AG09309 (cell line): ENCODE measurements around the gene ITPR1.

Experiments used
- DNase-seq: peaks from one replicate; pipeline ENCODE4 v3.0.0-alpha.2; 2010; ENCODE audit warnings: low read depth
- H3K4me3 ChIP-seq: 2 replicates; pipeline ENCODE4 v1.5.1; 2011; ENCODE audit warnings: mild to moderate bottlenecking, low read depth, low read length, moderate library complexity; ENCODE audit not compliant: control insufficient read depth
- TF ChIP-seq, protein P1 (sequence below): IDR thresholded peaks from 2 replicates; pipeline ENCODE4 v1.5.1; 2011; ENCODE audit warnings: mild to moderate bottlenecking, low read depth, low read length, inconsistent platforms; ENCODE audit not compliant: insufficient read depth, control insufficient read depth; ENCODE audit errors: missing control alignments

Gene ITPR1

DNA sequence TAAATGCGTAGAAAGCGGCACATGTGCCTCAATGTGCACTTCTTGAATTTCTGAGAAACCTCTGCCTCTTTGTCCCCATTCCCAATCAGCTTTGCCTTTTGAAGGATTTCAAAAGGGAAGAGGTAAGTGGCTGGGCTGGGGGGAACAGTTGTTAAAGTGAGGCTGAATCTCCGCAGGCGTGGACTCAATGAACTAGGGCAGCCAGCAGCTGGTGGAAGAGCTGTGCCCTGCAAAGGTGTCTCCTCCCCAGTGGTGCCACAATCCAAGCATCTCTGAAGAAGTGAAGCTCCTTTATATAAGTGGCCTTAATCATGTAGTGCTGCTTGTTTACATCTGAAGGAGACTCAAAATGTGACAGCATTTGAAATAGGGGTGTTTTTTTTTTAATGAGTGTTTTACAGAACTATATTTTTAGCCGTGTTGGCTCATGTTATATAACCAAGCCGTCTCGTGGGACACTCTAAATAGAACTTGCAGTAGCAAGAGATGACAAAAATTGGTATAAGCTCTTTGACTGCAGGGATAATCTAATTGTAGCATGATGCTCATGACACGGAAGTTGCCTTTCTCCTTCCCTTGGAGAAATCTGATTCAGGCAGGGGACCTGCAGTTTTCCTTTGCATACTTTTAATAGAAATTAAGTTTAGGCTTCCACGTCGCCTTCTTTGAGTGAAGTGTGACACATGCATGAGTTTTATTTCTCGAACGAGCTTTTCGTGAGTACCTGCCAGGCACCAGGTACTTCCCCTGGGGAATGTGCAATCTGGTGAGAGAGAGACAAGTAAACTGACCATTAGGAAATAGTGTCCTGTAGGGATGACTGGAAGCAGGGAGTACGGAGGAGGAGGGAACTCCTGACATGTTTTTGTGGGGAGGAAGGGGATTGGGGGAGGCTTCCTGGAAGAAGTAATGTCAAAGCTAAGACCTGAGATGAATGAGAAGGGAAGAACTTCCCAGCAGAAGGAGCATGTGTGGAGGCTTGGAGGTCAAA is 306.4 kb downstream of the ITPR1 start:
- TF ChIP-seq, protein P1, sequence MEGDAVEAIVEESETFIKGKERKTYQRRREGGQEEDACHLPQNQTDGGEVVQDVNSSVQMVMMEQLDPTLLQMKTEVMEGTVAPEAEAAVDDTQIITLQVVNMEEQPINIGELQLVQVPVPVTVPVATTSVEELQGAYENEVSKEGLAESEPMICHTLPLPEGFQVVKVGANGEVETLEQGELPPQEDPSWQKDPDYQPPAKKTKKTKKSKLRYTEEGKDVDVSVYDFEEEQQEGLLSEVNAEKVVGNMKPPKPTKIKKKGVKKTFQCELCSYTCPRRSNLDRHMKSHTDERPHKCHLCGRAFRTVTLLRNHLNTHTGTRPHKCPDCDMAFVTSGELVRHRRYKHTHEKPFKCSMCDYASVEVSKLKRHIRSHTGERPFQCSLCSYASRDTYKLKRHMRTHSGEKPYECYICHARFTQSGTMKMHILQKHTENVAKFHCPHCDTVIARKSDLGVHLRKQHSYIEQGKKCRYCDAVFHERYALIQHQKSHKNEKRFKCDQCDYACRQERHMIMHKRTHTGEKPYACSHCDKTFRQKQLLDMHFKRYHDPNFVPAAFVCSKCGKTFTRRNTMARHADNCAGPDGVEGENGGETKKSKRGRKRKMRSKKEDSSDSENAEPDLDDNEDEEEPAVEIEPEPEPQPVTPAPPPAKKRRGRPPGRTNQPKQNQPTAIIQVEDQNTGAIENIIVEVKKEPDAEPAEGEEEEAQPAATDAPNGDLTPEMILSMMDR: no peak
- H3K4me3 ChIP-seq: no peak overlapping the region
- DNase-seq: no peak

GRCh38 chr3:4800595-4800994 is 307.4 kb downstream of the ITPR1 start:
- no peak for DNase-seq
- H3K4me3 ChIP-seq: no peak overlapping the region
- TF ChIP-seq, protein P1: no peak

DNA sequence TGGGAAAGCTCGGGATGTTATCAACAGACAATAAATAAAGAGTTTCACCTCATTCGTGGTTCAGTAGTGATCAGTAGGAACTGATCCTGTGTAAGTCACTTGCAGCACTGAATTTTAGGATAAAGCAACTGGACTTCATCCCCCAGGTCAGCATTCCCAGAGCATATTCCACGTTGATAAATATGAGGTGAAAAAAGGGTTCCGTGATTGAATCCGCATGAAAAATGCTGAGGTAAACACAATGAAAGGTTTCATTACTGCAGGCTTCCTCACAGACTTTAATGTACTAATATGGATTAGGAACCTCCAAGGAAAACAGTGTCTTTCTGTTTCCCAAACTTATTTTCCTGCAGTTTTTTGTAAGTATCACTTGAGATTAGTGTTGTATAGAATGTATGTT is 308.7 kb downstream of the ITPR1 start:
- H3K4me3 ChIP-seq: no peak overlapping the region
- no peak for DNase-seq
- TF ChIP-seq, protein P1: no peak

DNA sequence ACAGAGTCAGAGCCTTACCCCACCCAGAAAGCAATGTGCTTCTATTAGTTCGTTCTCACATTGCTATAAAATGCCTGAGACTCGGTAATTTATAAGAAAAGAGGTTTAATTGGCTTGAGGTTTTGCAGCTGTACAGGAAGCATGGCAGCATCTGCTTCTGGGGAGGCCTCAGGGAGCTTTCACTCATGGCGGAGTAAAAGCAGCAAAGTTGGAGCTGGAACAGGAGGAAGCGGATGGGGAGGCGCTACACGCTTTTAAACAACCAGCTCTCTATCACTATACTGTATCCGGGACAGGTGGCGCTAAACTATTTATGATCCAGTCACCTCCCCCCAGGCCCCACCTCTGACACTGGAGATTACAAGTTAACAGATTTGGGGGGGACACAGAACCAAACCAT is 309.8 kb downstream of the ITPR1 start:
- TF ChIP-seq, protein P1: no peak
- DNase-seq: no peak
- no peak overlapping the region for H3K4me3 ChIP-seq

GRCh38 chr3:4804161-4805058 is 311.3 kb downstream of the ITPR1 start:
- H3K4me3 ChIP-seq: no peak overlapping the region
- TF ChIP-seq, protein P1: no peak
- no peak for DNase-seq

DNA sequence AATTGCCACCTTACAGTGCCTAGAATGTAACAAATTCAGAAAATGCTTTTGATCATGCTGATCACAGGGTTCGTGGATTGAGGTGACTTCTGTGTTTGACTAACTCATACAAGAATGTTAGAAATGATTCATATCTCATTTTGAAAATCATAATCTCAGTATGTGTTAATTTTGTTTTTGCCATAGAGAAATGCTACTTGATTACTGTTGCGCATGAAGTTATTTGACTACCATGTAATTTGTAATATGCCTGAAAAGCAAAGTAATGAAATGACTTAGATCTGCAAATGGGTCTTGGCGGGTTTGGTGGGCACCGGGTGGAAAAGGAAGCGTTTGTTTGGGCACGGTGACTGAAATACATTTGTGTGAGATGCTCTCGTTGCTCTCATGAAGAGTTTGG is 312.5 kb downstream of the ITPR1 start:
- no peak for DNase-seq
- no peak overlapping the region for H3K4me3 ChIP-seq
- TF ChIP-seq, protein P1: no peak
